Activated CD4-positive, CD25-positive, alpha-beta regulatory T cell (primary cell): Measurements from ENCODE around the gene ZSWIM7.

ENCODE experiments used
- DNase-seq, 4 experiments: peaks; one replicate each; lab custom pipeline; 2025; lab: John Stamatoyannopoulos, UW

Gene ZSWIM7

DNA sequence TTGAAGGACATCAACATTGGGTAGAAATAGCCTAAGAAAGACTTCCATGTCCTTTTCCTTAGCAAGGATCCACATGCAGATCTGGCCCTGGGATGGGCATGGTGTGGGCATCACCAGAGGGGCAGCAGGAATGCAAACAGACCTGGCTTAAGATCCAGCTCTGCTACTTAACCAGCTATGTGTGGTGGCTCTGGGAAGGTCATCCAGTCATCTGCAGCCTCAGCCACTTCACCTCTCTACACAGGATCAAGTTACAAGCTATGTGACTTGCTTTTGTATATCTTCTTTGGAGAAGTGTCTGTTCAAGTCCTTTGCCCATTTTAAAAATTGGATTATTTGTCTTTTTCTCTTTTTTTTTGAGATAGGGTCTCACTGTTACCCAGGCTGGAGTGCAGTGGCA, 68.1 kb downstream of the ZSWIM7 start:
- DNase-seq: no peak

DNA sequence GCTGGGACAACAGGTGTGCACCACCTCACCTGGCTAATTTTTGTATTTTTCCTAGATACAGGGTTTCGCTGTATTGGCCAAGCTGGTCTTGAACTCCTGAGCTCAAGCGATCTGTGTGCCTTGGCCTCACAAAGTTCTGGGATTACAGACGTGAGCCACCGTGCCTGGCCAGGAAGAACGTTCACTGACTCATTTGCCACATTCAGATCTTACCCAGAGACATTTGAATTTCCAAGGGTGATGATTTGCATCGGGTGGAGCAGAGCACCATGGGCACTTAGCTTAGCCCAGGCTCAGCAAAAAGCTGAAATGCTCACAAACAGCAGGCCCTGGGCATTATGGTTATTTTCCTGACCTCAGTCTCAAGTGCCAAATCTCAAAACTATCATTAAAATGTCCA, 69.1 kb downstream of the ZSWIM7 start:
- DNase-seq: no peak

GRCh38 chr17:15929941-15930340, 69.6 kb downstream of the ZSWIM7 start:
- DNase-seq: no peak

GRCh38 chr17:15928286-15928785, 71.2 kb downstream of the ZSWIM7 start:
- no peak for DNase-seq
